ENCODE results near the gene SPRY1.

The SPRY1 gene

GRCh38 chr4:123430031-123430430 is 33.4 kb downstream of the SPRY1 start:
- H3K4me1 Mint-ChIP-seq: no peaks in the 10 kb centered on the region
- H3K4me3 Mint-ChIP-seq: no peak overlapping the region
- H3K9me3 Mint-ChIP-seq: peaks cover 40% of the 10 kb centered on the region
- no peak for TF ChIP-seq CTCF (IDR thresholded peaks at IDR 0.05; ENCODE audit: unreplicated experiment in 3 of 3)
- H3K27me3 Mint-ChIP-seq (ENCODE audit: low read depth): no peaks in the 10 kb centered on the region
- peaks cover 31% of the 10 kb centered on the region for H3K36me3 Mint-ChIP-seq (ENCODE audit: low read depth)
- no peak overlapping the region for H3K27ac Mint-ChIP-seq

GRCh38 chr4:123430501-123430900 is 33.9 kb downstream of the SPRY1 start:
- peaks cover 31% of the 10 kb centered on the region for H3K36me3 Mint-ChIP-seq (ENCODE audit: low read depth)
- H3K27me3 Mint-ChIP-seq (ENCODE audit: low read depth): no peaks in the 10 kb centered on the region
- peaks cover 40% of the 10 kb centered on the region for H3K9me3 Mint-ChIP-seq
- no peaks in the 10 kb centered on the region for H3K4me1 Mint-ChIP-seq
- no peak overlapping the region for H3K4me3 Mint-ChIP-seq
- no peak overlapping the region for H3K27ac Mint-ChIP-seq
- TF ChIP-seq CTCF (IDR thresholded peaks at IDR 0.05; ENCODE audit: unreplicated experiment in 3 of 3): no peak

- H3K27ac Mint-ChIP-seq: no peak overlapping the region
- H3K4me1 Mint-ChIP-seq: no peaks in the 10 kb centered on the region
- no peak for TF ChIP-seq CTCF (IDR thresholded peaks at IDR 0.05; ENCODE audit: unreplicated experiment in 3 of 3)
- H3K27me3 Mint-ChIP-seq (ENCODE audit: low read depth): no peaks in the 10 kb centered on the region
- H3K9me3 Mint-ChIP-seq: peaks cover 18% of the 10 kb centered on the region
- H3K36me3 Mint-ChIP-seq (ENCODE audit: low read depth): peaks cover 10% of the 10 kb centered on the region
- no peak overlapping the region for H3K4me3 Mint-ChIP-seq
These were observed 37.0 kb downstream of the SPRY1 start for GRCh38 chr4:123433573-123433972.

GRCh38 chr4:123433976-123434375 is 37.4 kb downstream of the SPRY1 start:
- peaks cover 10% of the 10 kb centered on the region for H3K36me3 Mint-ChIP-seq (ENCODE audit: low read depth)
- no peak overlapping the region for H3K27ac Mint-ChIP-seq
- no peak overlapping the region for H3K4me3 Mint-ChIP-seq
- no peak for TF ChIP-seq CTCF (IDR thresholded peaks at IDR 0.05; ENCODE audit: unreplicated experiment in 3 of 3)
- H3K27me3 Mint-ChIP-seq (ENCODE audit: low read depth): no peaks in the 10 kb centered on the region
- H3K9me3 Mint-ChIP-seq: peaks cover 18% of the 10 kb centered on the region
- no peaks in the 10 kb centered on the region for H3K4me1 Mint-ChIP-seq

GRCh38 chr4:123435246-123436113 is 38.9 kb downstream of the SPRY1 start:
- Mint-ChIP-seq H3K4me1 (no peaks in the 10 kb centered on the region), H3K36me3 (ENCODE audit: low read depth) (peaks cover 3% of the 10 kb centered on the region), H3K27ac (no peak overlapping the region), H3K9me3 (peaks cover 10% of the 10 kb centered on the region), H3K27me3 (ENCODE audit: low read depth) (no peaks in the 10 kb centered on the region), H3K4me3 (no peak overlapping the region)
- TF ChIP-seq CTCF (IDR thresholded peaks at IDR 0.05; ENCODE audit: unreplicated experiment in 3 of 3): no peak

GRCh38 chr4:123438031-123438430 is 41.4 kb downstream of the SPRY1 start:
- no peak overlapping the region for H3K4me3 Mint-ChIP-seq
- H3K27ac Mint-ChIP-seq: no peak overlapping the region
- H3K36me3 Mint-ChIP-seq (ENCODE audit: low read depth): peaks cover 3% of the 10 kb centered on the region
- no peak for TF ChIP-seq CTCF (IDR thresholded peaks at IDR 0.05; ENCODE audit: unreplicated experiment in 3 of 3)
- no peaks in the 10 kb centered on the region for H3K27me3 Mint-ChIP-seq (ENCODE audit: low read depth)
- peaks cover 7% of the 10 kb centered on the region for H3K9me3 Mint-ChIP-seq
- peaks cover 2% of the 10 kb centered on the region for H3K4me1 Mint-ChIP-seq
